HepG2 (cell line): ENCODE results near the gene QRICH2.

Experiments used
- FOXA1 ChIP-seq, 2 experiments: fragments of 450-650 bp in 1 of 2; sonication (generic) in 1 of 2; formaldehyde crosslinking in 1 of 2; IDR thresholded peaks; 2 replicates each; pipeline versions ENCODE4 v1.4.0 to v1.6.1; 2016 to 2020; ENCODE audit warnings: missing genetic modification reagents in 1 of 2
- HNF4A ChIP-seq: sonication (generic); formaldehyde crosslinking; IDR thresholded peaks from 2 replicates; pipeline ENCODE4 v1.4.0; 2020; ENCODE audit warnings: missing genetic modification reagents
- HNRNPH1 ChIP-seq: fragments of 200-400 bp; formaldehyde crosslinking; optimal IDR thresholded peaks from 2 replicates; pipeline ENCODE3; 2017; ENCODE audit warnings: mild to moderate bottlenecking, low read depth, low read length
- KLF6 ChIP-seq: IDR thresholded peaks from 2 replicates; pipeline ENCODE4 v1.8.0; 2016; ENCODE audit warnings: missing biosample characterization, missing genetic modification reagents
- TF ChIP-seq, protein P1 (sequence below): sonication (generic); formaldehyde crosslinking; IDR thresholded peaks from 2 replicates; pipeline ENCODE4 v1.5.0; 2020; ENCODE audit warnings: missing genetic modification reagents
- TF ChIP-seq, protein P2 (sequence below): IDR thresholded peaks from 2 replicates; pipeline ENCODE4 v1.6.1; 2016
- TF ChIP-seq, protein P3 (sequence below): sonication (generic); formaldehyde crosslinking; conservative IDR thresholded peaks from 2 replicates; pipeline ENCODE4 v1.5.0; 2020; ENCODE audit warnings: missing genetic modification reagents

DNA sequence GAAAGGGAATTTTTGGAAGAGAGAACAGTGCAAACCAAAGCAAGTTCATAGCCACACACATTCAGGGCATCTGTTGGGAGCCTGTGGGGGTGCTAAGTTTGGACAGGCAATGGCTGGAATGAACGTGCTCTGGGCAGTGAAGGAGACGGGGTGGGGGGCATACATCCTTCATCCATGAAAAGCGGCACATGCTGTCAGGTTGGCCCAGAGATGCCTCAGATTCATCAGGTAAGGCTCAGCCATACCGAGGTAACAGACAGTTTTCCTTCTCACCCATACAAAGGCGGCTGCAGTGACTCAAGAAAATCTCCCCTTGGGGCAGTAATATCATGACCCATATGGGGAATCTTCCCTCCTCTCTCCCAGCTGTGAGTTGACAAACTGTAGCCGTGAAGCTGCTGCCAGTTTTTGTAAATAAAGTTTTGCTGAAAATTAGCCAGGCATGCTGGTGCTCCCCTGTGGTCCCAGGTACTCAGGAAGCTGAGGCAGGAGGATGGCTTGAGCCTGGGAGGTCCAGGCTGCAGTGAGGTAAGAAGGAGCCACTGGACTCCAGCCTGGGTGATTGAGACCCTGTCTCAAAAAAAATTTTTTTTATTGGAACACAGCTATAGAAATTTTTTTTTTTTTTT lies 52.2 kb downstream of the QRICH2 start:
- TF ChIP-seq, protein P1, sequence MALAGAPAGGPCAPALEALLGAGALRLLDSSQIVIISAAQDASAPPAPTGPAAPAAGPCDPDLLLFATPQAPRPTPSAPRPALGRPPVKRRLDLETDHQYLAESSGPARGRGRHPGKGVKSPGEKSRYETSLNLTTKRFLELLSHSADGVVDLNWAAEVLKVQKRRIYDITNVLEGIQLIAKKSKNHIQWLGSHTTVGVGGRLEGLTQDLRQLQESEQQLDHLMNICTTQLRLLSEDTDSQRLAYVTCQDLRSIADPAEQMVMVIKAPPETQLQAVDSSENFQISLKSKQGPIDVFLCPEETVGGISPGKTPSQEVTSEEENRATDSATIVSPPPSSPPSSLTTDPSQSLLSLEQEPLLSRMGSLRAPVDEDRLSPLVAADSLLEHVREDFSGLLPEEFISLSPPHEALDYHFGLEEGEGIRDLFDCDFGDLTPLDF (CRISPR knock-in tag): no peak
- TF ChIP-seq, protein P2, sequence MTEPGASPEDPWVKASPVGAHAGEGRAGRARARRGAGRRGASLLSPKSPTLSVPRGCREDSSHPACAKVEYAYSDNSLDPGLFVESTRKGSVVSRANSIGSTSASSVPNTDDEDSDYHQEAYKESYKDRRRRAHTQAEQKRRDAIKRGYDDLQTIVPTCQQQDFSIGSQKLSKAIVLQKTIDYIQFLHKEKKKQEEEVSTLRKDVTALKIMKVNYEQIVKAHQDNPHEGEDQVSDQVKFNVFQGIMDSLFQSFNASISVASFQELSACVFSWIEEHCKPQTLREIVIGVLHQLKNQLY (CRISPR knock-in tag): no peak
- TF ChIP-seq FOXA1 (IDR thresholded peaks at IDR 0.05): no peak
- TF ChIP-seq FOXA1 (CRISPR knock-in tag; IDR thresholded peaks at IDR 0.05): no peak
- TF ChIP-seq HNF4A: no peak
- TF ChIP-seq, protein P3, sequence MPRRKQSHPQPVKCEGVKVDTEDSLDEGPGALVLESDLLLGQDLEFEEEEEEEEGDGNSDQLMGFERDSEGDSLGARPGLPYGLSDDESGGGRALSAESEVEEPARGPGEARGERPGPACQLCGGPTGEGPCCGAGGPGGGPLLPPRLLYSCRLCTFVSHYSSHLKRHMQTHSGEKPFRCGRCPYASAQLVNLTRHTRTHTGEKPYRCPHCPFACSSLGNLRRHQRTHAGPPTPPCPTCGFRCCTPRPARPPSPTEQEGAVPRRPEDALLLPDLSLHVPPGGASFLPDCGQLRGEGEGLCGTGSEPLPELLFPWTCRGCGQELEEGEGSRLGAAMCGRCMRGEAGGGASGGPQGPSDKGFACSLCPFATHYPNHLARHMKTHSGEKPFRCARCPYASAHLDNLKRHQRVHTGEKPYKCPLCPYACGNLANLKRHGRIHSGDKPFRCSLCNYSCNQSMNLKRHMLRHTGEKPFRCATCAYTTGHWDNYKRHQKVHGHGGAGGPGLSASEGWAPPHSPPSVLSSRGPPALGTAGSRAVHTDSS (CRISPR knock-in tag): no peak
- no peak for TF ChIP-seq KLF6 (CRISPR knock-in tag)
- TF ChIP-seq HNRNPH1: no peak
